NCI-H1417 treated with DMSO at 0.1 percent for 48 hours (cell line): ENCODE results near the gene TMEM129.

Experiments
- DNase-seq: peaks from one replicate; lab custom pipeline; 2025; lab: John Stamatoyannopoulos, UW

Gene TMEM129

GRCh38 chr4:1758306-1759121 is 37.4 kb upstream of the TMEM129 start:
- DNase-seq = no peak

- DNase-seq = no peak
These were observed 36.7 kb upstream of the TMEM129 start for GRCh38 chr4:1757836-1758235.

DNA sequence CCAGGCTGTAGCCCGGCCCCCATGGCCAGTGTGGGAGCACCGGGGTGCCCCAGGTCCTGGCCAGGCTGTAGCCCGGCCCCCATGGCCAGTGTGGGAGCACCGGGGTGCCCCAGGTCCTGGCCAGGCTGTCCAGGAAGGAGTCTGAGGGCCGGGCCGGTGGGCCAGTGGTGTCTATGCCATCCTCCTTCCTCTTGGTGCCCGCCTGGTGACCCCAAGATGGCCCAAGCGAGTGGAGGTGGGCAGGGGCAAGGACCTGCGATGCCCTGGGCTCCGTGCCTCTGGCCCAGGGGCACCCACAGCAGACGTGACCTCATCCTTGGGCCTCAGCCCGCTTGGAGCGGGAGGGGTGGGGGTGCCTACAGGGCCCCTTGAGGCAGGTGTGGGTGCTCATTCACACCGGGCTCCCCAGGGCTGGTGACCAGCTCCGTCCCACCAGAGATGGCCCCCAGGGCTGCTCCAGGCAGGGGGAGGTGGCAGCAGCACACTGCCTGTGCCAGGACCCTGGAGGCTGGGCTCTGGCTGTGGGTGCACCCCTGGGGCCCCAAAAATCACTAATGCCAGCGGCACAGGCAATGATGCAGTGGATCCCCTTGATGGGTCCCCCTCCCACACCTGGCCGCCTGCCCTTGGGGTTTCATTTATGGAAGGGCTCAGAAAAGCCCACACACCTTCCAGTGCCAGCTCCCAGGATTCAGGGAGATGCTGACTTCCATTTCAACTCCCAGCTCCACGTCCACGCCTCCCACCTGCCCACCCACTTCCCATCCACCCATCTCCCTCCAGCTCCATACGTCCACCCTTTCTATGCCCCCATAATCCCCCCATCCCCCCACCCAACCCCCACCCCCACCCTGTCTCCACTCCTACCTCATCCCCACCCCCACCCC is 36.0 kb upstream of the TMEM129 start:
- no peak for DNase-seq

DNA sequence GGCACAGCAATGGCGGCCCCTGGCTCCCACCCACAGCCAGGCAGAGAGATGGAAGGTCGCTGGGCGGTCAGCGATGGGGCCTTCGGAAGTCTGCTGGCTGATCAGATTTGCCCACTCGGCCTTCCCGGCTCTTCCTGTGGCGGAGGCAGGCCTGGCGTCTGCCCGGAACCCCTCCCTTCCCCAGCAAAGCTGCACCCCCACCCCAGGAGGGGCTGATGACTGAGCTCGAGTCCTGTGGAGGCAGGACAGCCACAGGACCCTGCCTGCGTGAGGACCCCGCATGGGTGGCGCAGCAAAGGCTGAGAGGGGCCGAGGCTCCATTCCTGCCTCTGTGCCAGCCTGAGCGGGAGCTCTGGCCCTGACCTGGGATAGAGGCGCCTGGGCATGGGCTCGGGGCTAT is 35.0 kb upstream of the TMEM129 start:
- no peak for DNase-seq

DNA sequence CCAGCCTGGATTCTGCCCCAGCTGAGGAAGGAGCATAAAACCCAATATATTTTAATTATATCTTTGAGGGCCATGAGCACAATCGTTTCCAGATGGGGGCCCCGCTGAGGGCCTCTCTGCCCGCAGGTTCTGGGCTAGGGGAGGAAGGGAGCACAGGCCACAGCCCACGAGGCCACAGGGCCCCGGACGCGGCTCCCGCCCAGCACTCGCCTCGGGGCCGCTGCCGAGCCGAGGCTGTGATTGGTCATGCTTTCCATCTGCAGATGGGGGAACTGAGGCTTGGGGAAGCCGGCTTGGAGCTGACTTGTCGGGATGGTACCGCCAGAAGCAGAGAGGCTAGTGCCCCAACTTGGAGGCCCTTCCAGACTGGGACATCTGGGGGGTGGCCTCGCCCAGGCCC is 34.2 kb upstream of the TMEM129 start:
- DNase-seq = no peak

GRCh38 chr4:1754336-1754735 is 33.2 kb upstream of the TMEM129 start:
- DNase-seq = no peak

GRCh38 chr4:1753697-1754311 is 32.7 kb upstream of the TMEM129 start:
- no peak for DNase-seq

DNA sequence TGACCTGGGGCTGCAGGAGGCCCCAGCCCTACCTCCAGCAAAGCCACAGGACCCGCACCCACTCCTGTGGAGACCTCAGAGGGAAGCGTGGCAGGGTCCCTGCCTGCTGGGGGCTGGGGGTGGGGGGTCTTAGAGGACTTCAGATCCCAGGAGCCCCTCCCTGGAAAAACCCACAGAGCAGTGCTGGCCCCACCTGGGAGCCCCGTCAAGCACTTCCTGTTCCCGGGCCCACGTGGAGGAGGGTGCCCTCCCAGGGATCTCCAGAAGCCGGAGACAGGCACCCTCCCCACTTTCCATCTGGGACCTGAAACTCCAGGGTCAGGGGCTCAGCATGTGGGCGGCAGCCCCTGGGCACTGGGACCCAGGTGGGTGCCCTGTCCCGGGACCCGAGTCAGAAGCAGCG is 32.2 kb upstream of the TMEM129 start:
- no peak for DNase-seq

GRCh38 chr4:1752284-1753041 is 31.3 kb upstream of the TMEM129 start:
- no peak for DNase-seq

DNA sequence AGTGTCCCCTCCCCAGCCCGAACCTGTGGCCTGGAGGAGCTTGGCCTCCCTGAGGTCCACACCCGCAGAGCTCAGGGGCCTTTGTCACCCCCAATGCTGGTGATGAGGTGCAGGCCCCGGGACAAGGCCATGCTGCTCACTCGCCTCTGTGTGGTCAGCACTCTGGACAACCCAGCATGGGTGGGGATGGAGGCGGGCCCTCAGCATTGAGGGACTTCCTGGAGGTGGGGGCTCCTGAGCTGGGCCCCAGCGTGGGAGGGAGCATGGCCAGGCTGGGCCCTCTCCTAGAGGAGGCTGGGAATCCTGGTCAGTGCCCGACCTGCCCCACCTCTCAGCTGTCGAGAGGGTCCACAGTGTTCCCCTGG is 30.8 kb upstream of the TMEM129 start:
- DNase-seq = no peak

DNA sequence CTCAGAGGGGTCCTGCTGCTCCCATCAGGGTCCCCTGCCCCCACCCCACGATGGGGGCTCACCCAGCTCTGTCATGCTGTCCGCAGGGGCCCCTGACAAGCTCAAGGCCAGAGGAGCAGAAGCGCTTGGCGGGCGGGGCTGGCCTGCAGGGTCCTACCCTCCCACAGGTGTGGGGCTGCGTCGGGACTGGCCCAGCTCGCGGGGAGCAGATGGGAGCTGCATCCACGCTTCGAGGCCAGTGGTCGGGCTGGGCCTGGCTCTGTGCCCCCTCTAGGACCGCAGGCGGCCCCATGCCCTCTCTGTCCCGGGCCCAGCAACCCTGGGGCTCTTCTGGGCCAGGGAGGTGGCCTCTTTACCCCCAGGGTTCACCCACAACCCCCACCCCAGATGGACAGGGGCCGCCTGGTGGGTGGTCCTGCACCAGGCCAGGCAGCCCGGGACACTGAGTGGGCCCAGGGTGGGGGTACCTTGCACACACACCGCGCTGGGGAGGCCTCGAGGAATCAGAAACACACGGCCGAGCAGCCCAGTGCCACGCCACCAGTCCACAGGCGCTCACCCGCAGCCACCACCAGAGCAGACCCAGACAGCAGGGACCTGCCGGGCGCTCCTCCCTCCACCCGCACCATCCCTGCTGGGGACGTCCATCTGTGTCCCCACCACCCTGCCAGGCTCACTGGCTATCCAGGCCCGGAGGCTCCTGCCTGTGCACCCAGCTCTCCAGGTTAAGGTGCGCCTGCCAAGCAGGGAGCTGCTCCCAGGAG is 30.2 kb upstream of the TMEM129 start:
- no peak for DNase-seq

GRCh38 chr4:1750381-1751154 is 29.4 kb upstream of the TMEM129 start:
- no peak for DNase-seq

DNA sequence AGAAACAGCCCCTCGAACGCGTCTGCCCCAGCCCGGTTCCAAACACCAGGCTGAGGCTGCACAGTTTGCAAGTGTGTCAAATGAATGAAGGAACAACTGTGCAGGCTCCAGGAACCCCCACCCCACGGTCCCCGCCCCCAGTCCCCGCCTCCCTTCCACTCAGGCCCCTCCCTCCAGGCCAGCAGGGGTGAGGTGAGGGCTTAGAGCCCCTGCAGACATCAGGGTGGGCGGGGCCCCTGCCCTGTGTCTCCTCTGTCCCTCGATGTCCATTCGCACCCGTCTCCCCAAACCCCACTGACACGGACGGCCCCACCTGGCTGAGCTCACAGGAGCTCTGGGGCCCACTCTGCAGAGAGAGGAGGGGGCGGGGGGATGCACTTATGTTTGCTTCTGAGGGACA is 28.7 kb upstream of the TMEM129 start:
- no peak for DNase-seq

GRCh38 chr4:1749370-1749769 is 28.2 kb upstream of the TMEM129 start:
- DNase-seq = no peak

GRCh38 chr4:1748465-1748995 is 27.4 kb upstream of the TMEM129 start:
- DNase-seq = no peak

- no peak for DNase-seq
These were observed 26.5 kb upstream of the TMEM129 start for GRCh38 chr4:1747603-1747967.

DNA sequence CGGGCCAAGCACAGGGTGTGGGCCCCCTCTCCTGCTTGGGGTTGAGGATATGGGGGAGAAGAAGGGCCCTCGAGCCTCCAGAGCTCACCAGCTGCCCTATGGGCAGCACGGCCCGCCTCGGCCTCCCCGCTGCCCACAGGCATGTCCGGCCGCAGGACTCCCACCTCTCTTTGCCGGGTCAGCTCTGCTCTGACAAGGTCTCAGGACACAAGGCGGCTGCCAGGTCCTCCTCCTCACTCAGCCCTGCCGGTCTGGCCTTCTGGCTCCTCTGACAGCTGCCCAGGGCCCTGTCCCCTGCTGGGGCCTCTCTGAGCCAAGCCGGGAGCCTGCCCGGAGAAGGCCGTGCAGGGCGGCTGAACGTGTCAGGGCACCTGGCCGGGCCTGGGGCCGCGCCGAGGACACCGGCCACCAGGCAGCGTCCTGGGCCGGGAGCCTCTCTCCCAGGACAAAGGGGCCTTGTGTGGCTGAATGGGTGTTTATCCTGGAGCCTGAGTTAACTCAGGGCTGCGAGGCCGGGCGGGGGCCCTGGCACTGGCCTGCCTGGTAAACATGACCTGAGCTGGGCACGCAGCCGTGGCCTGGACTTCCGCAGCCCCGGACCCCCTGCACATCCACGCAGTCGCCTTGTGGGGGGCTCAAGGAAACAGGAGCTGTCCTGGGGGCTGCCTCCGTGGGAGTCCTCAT is 25.9 kb upstream of the TMEM129 start:
- no peak for DNase-seq

DNA sequence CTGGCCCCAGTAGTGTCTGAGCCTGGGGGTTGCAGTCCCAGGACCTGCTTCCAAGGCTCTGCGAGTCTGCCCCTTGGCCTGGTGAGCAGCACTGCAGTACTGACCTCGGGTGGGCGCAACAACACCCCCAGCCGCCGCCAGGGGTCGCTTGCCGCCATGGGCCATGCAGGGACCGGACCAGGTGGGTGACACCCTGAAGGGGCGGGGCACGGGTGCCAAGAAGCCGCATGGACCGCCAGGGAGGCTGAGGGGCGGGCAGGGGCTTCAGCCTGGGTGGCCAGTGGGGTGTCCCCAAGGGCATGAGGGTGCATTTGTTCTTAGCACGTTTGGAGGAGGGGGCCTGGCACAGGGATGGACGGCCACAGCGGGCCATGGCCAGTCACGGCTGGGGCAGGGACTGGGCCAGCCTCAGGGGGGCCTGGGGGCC is 25.2 kb upstream of the TMEM129 start:
- no peak for DNase-seq

GRCh38 chr4:1745697-1746096 is 24.6 kb upstream of the TMEM129 start:
- no peak for DNase-seq

DNA sequence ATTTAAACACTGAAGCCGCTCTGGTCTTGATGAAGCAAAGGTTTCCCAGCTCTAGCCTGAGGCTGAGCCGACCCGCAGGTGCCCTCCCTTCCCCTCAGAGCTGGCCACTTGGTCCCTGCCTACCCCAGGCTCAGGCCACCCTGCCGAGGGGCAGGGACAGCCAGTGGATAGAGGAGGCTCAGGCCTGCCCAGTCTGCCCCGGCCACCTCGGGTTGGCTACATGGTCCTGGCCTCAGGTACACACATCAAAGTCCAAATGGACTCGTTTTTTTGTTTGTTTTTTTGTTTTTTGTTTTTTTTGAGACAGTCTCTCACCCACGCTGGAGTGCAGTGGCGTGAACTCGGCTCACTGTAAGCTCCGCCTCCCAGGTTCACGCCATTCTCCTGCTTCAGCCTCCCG is 24.0 kb upstream of the TMEM129 start:
- no peak for DNase-seq
